Measurements from ENCODE around the gene NCOA5. TPM values are rescaled to one million over a fixed set of nuclear protein-coding genes. Genes with fewer than 3 reads are reported as not detected.

NCOA5 gene
- total RNA-seq, 2 experiments from 2014 or later = 26.2 to 27.3 TPM

GRCh38 chr20:46051556-46052308, 38.0 kb downstream of the NCOA5 start:
- no peaks in the 10 kb centered on the region for H3K4me1 Mint-ChIP-seq
- no peaks in the 10 kb centered on the region for H3K9me3 Mint-ChIP-seq
- no peaks in the 10 kb centered on the region for H3K36me3 Mint-ChIP-seq
- peaks cover 24% of the 10 kb centered on the region for H3K27me3 Mint-ChIP-seq
- no peak overlapping the region for H3K4me3 Mint-ChIP-seq
- no peak for DNase-seq
- H3K27ac Mint-ChIP-seq = no peak overlapping the region

DNA sequence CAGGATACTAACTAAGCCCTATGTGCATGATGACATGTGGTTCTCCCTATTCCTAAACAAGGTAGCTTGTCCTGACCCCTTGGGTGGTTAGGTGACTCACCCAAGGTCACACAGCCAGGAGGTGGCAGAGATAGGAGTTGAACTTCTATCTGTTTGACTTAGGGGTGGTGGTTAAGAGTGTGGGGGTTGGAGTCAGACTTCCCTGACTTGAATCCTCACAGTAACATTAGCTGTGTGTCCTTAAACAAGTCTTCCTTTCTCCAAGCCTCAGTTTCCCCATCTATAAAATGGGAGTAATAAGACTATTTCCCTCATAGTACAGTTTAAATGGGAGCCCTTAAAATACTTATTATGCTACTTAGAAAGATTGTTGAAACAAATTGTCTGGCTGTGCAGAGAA, 38.9 kb downstream of the NCOA5 start:
- H3K4me3 Mint-ChIP-seq = no peak overlapping the region

GRCh38 chr20:46050444-46050843, 39.3 kb downstream of the NCOA5 start:
- Mint-ChIP-seq H3K4me1 (no peaks in the 10 kb centered on the region), H3K27ac (no peak overlapping the region), H3K9me3 (no peaks in the 10 kb centered on the region), H3K36me3 (no peaks in the 10 kb centered on the region), H3K4me3 (no peak overlapping the region), H3K27me3 (peaks cover 16% of the 10 kb centered on the region)
- DNase-seq = no peak

More for the DNA sequence above, 38.9 kb downstream of the NCOA5 start:
- no peak for DNase-seq
- peaks cover 18% of the 10 kb centered on the region for H3K27me3 Mint-ChIP-seq
- no peaks in the 10 kb centered on the region for H3K36me3 Mint-ChIP-seq
- no peak overlapping the region for H3K27ac Mint-ChIP-seq
- H3K9me3 Mint-ChIP-seq = no peaks in the 10 kb centered on the region
- no peaks in the 10 kb centered on the region for H3K4me1 Mint-ChIP-seq

GRCh38 chr20:46049815-46050214, 39.9 kb downstream of the NCOA5 start:
- Mint-ChIP-seq H3K36me3 (no peaks in the 10 kb centered on the region), H3K27me3 (peaks cover 11% of the 10 kb centered on the region), H3K9me3 (no peaks in the 10 kb centered on the region), H3K27ac (no peak overlapping the region), H3K4me1 (no peaks in the 10 kb centered on the region), H3K4me3 (no peak overlapping the region)
- no peak for DNase-seq

GRCh38 chr20:46049190-46049589, 40.6 kb downstream of the NCOA5 start:
- no peak overlapping the region for H3K27ac Mint-ChIP-seq
- H3K27me3 Mint-ChIP-seq = peaks cover 13% of the 10 kb centered on the region
- no peak for DNase-seq
- no peaks in the 10 kb centered on the region for H3K36me3 Mint-ChIP-seq
- H3K4me1 Mint-ChIP-seq = no peaks in the 10 kb centered on the region
- H3K4me3 Mint-ChIP-seq = no peak overlapping the region
- no peaks in the 10 kb centered on the region for H3K9me3 Mint-ChIP-seq

- DNase-seq = no peak
- H3K27me3 Mint-ChIP-seq = peaks cover 20% of the 10 kb centered on the region
- no peak overlapping the region for H3K4me3 Mint-ChIP-seq
- no peaks in the 10 kb centered on the region for H3K4me1 Mint-ChIP-seq
- no peaks in the 10 kb centered on the region for H3K36me3 Mint-ChIP-seq
- no peaks in the 10 kb centered on the region for H3K9me3 Mint-ChIP-seq
- H3K27ac Mint-ChIP-seq = no peak overlapping the region
Measured at GRCh38 chr20:46047821-46048220, 41.9 kb downstream of the NCOA5 start.

DNA sequence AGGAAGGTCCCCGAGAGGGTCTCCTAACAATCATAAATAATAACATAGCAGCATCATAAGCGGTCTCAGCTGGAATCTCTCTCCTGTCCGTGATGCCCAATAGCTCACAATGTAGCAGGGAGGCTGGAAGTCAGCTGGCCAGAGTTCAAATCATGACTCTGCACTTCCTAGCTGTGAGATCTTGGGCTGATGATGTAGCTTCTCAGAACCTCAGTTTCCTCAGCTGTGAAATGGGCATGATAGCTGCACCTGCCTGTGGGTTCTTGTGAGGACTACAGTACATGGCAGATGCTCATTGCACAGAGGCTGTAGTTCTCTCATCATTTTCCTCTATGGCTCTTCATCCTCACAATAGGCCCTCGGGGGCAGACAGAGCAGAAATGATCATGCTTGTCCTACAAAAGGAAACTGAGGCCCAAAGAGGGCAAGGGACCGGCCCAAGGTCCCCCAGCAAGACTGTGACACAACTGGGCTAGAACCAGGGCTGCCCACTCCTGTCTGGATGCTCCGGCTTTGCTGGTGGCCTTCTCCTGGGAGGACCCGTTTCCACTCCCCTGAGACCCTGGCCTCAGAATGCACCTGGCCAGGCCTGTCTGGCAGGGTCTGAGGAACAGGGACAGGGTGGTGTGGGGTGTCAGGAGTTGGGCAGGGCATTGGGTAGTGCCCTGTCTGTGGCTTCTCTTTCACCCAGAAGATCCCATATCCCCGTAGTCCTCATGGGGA, 43.0 kb downstream of the NCOA5 start:
- no peak overlapping the region for H3K27ac Mint-ChIP-seq
- H3K27me3 Mint-ChIP-seq = peaks cover 30% of the 10 kb centered on the region
- no peak overlapping the region for H3K4me3 Mint-ChIP-seq
- no peaks in the 10 kb centered on the region for H3K9me3 Mint-ChIP-seq
- no peak for DNase-seq
- no peaks in the 10 kb centered on the region for H3K4me1 Mint-ChIP-seq
- no peaks in the 10 kb centered on the region for H3K36me3 Mint-ChIP-seq

- H3K27me3 Mint-ChIP-seq = peaks cover 46% of the 10 kb centered on the region
- H3K27ac Mint-ChIP-seq = no peak overlapping the region
- no peaks in the 10 kb centered on the region for H3K9me3 Mint-ChIP-seq
- H3K4me3 Mint-ChIP-seq = no peak overlapping the region
- no peak for DNase-seq
- no peaks in the 10 kb centered on the region for H3K4me1 Mint-ChIP-seq
- no peaks in the 10 kb centered on the region for H3K36me3 Mint-ChIP-seq
Measured at GRCh38 chr20:46044896-46045295, 44.9 kb downstream of the NCOA5 start.

DNA sequence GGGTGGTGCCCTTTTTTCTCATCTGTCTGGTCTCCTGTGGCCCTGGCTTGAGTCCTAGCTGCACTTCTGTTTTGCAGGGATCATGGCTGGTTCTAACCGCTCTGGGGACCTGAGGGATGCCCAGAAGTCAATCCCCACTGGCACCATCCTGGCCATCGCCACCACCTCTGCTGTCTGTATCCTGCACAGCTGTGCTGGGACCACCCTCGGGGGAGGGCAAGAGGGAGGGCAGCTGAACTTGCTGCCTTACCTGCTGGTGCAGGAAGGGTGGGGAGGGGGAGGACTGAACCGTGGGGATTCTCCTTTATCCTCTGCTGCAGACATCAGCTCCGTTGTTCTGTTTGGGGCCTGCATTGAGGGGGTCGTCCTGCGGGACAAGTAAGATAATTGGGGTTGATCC, 46.2 kb downstream of the NCOA5 start:
- no peak overlapping the region for H3K27ac Mint-ChIP-seq
- H3K27me3 Mint-ChIP-seq = peaks cover 46% of the 10 kb centered on the region
- no peaks in the 10 kb centered on the region for H3K36me3 Mint-ChIP-seq
- no peak for DNase-seq
- H3K4me3 Mint-ChIP-seq = no peak overlapping the region
- H3K9me3 Mint-ChIP-seq = no peaks in the 10 kb centered on the region
- no peaks in the 10 kb centered on the region for H3K4me1 Mint-ChIP-seq

DNA sequence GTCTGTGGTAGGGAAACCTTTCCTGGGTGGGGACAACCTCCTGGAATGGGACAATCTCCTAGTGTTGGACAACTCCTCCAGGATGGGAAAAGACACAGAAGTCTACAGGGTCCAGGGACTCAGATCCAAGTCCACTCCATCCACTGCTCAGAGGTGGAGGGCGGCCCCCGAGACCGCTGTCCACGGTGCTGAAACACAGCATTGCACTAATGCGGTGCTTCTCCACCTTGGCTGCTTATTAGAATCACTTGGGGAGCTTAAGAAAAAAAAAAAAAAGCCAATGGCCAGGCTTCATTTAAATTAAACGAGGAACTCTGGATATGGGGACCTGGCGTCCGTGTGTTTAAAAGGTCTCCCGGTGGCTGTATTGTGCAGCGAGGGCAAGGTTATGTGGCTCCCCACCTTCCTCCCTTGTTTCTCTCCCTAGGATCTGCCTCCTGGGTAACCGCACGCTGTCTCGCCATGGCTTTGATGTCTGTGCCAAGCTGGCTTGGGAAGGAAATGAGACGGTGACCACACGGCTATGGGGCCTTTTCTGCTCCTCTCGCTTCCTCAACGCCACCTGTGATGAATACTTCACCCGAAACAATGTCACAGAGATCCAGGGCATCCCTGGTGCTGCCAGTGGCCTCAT, 48.7 kb downstream of the NCOA5 start:
- H3K4me3 Mint-ChIP-seq = no peak overlapping the region
- H3K4me1 Mint-ChIP-seq = no peaks in the 10 kb centered on the region
- peak; percentile 54 for DNase-seq

DNA sequence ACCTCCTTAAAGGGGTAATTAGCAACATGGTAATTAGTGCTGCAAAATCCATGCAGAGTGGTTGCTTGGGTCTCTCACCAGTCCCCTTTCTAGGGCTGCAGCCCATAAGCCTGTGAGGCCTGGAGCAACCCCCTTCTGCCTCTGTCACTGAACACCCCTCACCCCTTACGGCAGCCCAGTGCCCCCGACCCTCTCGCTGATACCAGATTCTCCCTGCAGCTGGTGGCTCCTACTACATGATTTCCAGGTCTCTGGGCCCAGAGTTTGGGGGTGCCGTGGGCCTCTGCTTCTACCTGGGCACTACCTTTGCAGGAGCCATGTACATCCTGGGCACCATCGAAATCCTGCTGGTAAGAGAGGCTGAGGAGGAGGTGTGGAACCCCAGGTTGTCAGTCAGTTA, 52.7 kb downstream of the NCOA5 start:
- Mint-ChIP-seq H3K27me3 (peaks cover 51% of the 10 kb centered on the region), H3K9me3 (no peaks in the 10 kb centered on the region), H3K27ac (no peak overlapping the region), H3K4me3 (no peak overlapping the region), H3K36me3 (no peaks in the 10 kb centered on the region), H3K4me1 (no peaks in the 10 kb centered on the region)
- DNase-seq = no peak

More for the DNA sequence above, 48.7 kb downstream of the NCOA5 start:
- Mint-ChIP-seq H3K9me3 (no peaks in the 10 kb centered on the region), H3K27ac (no peak overlapping the region), H3K27me3 (peaks cover 38% of the 10 kb centered on the region), H3K36me3 (no peaks in the 10 kb centered on the region)

DNA sequence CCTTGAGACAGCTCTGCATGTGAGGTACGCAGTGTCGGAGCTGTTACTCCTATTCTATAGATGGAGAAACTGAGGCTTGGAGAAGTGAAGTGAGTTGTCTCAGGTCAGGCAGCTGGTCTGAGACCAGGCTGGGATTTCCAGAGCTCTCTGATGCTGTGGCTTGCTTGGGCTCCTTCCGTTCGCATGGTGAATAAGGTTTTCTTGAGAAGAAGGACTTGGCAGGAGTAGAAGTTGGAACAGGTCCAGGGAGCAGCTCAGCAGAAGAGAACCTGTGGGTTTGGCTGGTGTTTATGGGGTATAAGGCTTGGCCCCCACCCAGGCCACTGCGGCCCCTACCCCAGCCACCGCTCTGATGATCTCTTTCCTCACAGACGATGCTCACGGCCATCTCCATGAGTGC, 53.4 kb downstream of the NCOA5 start:
- H3K4me3 Mint-ChIP-seq = no peak overlapping the region
- peaks cover 45% of the 10 kb centered on the region for H3K27me3 Mint-ChIP-seq
- no peaks in the 10 kb centered on the region for H3K36me3 Mint-ChIP-seq
- no peak for DNase-seq
- no peaks in the 10 kb centered on the region for H3K9me3 Mint-ChIP-seq
- H3K4me1 Mint-ChIP-seq = no peaks in the 10 kb centered on the region
- H3K27ac Mint-ChIP-seq = no peak overlapping the region

GRCh38 chr20:46035713-46036112, 54.0 kb downstream of the NCOA5 start:
- no peaks in the 10 kb centered on the region for H3K36me3 Mint-ChIP-seq

DNA sequence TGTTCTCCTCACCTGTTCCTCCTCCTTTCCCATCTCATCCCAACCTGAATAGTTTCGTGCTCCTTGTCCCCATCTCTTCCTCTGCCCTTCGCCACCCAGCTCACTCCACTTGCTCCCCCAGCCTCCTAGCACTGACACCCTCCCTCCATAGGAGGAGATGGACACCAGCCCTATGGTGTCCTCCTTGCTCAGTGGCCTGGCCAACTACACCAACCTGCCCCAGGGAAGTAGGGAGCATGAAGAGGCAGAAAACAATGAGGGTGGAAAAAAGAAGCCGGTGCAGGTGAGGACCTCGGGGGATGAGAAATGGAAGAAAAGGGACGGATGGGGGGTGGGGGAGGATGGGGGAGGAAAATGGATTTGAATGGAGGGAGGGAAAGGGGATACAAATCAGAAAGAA, 54.5 kb downstream of the NCOA5 start:
- Mint-ChIP-seq H3K36me3 (no peaks in the 10 kb centered on the region), H3K4me1 (no peaks in the 10 kb centered on the region), H3K27ac (no peak overlapping the region), H3K9me3 (no peaks in the 10 kb centered on the region), H3K4me3 (no peak overlapping the region), H3K27me3 (peaks cover 45% of the 10 kb centered on the region)
- DNase-seq = no peak

More at GRCh38 chr20:46035713-46036112, 54.0 kb downstream of the NCOA5 start:
- no peaks in the 10 kb centered on the region for H3K4me1 Mint-ChIP-seq
- H3K9me3 Mint-ChIP-seq = no peaks in the 10 kb centered on the region
- H3K4me3 Mint-ChIP-seq = no peak overlapping the region
- peaks cover 45% of the 10 kb centered on the region for H3K27me3 Mint-ChIP-seq
- DNase-seq = no peak
- H3K27ac Mint-ChIP-seq = no peak overlapping the region

- peaks cover 55% of the 10 kb centered on the region for H3K27me3 Mint-ChIP-seq
- no peak overlapping the region for H3K4me3 Mint-ChIP-seq
Measured at GRCh38 chr20:46034039-46034438, 55.7 kb downstream of the NCOA5 start.

More at GRCh38 chr20:46034039-46034438, 55.7 kb downstream of the NCOA5 start:
- no peaks in the 10 kb centered on the region for H3K4me1 Mint-ChIP-seq
- H3K36me3 Mint-ChIP-seq = peaks cover under 1% of the 10 kb centered on the region
- no peaks in the 10 kb centered on the region for H3K9me3 Mint-ChIP-seq
- DNase-seq = no peak
- no peak overlapping the region for H3K27ac Mint-ChIP-seq
